Hepatocyte (in vitro differentiated cells): ENCODE data around the gene MEI4. TPM values are rescaled to one million over a fixed set of nuclear protein-coding genes. Genes with fewer than 3 reads are reported as not detected.

ENCODE experiments used
- DNase-seq: peaks from one replicate; pipeline ENCODE4 v3.0.0-alpha.2; 2016; ENCODE audit warnings: low spot score
- H2AFZ ChIP-seq: fragments of 200-600 bp; sonication (generic); 2 replicates; pipeline ENCODE4 v1.6.0; 2016; ENCODE audit warnings: antibody characterized with exemption, mild to moderate bottlenecking
- H3K27ac ChIP-seq: fragments of 200-600 bp; sonication (generic); 2 replicates; pipeline ENCODE4 v1.5.1; 2016; ENCODE audit warnings: mild to moderate bottlenecking
- H3K27me3 ChIP-seq: fragments of 200-600 bp; sonication (generic); 2 replicates; pipeline ENCODE4 v1.6.1; 2016
- H3K36me3 ChIP-seq: fragments of 200-600 bp; sonication (generic); replicated peaks from 2 replicates; pipeline ENCODE4 v1.5.1; 2016; ENCODE audit warnings: low read depth; ENCODE audit not compliant: insufficient read depth
- H3K4me1 ChIP-seq: fragments of 200-600 bp; sonication (generic); 2 replicates; pipeline ENCODE4 v1.5.1; 2016; ENCODE audit warnings: mild to moderate bottlenecking, moderate library complexity; ENCODE audit not compliant: insufficient read depth
- H3K4me2 ChIP-seq: fragments of 200-600 bp; sonication (generic); 2 replicates; pipeline ENCODE4 v1.6.0; 2016
- H3K4me3 ChIP-seq: fragments of 200-600 bp; sonication (generic); 2 replicates; pipeline ENCODE4 v1.5.1; 2016; ENCODE audit warnings: mild to moderate bottlenecking
- H3K79me2 ChIP-seq: fragments of 200-600 bp; sonication (generic); 2 replicates; pipeline ENCODE4 v1.6.0; 2017; ENCODE audit warnings: mild to moderate bottlenecking
- H3K9me2 ChIP-seq: fragments of 200-600 bp; sonication (generic); replicated peaks from 2 replicates; pipeline ENCODE4 v1.6.0; 2017; ENCODE audit warnings: mild to moderate bottlenecking; ENCODE audit not compliant: insufficient read depth
- H3K9me3 ChIP-seq: fragments of 200-600 bp; sonication (generic); 2 replicates; pipeline ENCODE4 v1.5.1; 2016; ENCODE audit warnings: low read depth, mild to moderate bottlenecking
- H4K20me1 ChIP-seq: fragments of 200-600 bp; sonication (generic); 2 replicates; pipeline ENCODE4 v1.6.0; 2016; ENCODE audit warnings: mild to moderate bottlenecking; ENCODE audit not compliant: insufficient read depth, poor library complexity, severe bottlenecking
- CTCF ChIP-seq: fragments of 200-600 bp; sonication (generic); IDR thresholded peaks from 2 replicates; pipeline ENCODE4 v1.5.1; 2016; ENCODE audit warnings: antibody characterized with exemption, mild to moderate bottlenecking; ENCODE audit not compliant: poor library complexity
- EZH2 ChIP-seq: fragments of 200-600 bp; sonication (generic); IDR thresholded peaks from 2 replicates; pipeline ENCODE4 v1.6.1; 2016; ENCODE audit warnings: antibody characterized with exemption, mild to moderate bottlenecking, borderline replicate concordance
- EZH2phosphoT487 ChIP-seq: fragments of 200-600 bp; sonication (generic); IDR thresholded peaks from one replicate; pipeline ENCODE4 v1.6.1; 2018; ENCODE audit warnings: antibody characterized with exemption, mild to moderate bottlenecking, low read depth, moderate library complexity; ENCODE audit not compliant: unreplicated experiment, severe bottlenecking
- polyA plus RNA-seq: library from polyadenylated mRNA; unstranded; fragments of >200 nt; fragmentation: Nextera tagmentation; extraction: Ambion mirVana; gene quantifications from 2 replicates; pipeline ENCODE4 v1.2.1, GENCODE V29; 2016
- total RNA-seq: library from RNA; depleted of rRNA; stranded (reverse); fragments of >200 nt; gene quantifications from 2 replicates; pipeline ENCODE4 v1.2.3, GENCODE V29; 2014

The MEI4 gene
- total and polyA plus RNA-seq, 2 experiments from 2014 or later, result 0.27 TPM; not detected in 1

- no peaks in the 10 kb centered on the region for H3K36me3 ChIP-seq
- no peaks in the 10 kb centered on the region for H3K79me2 ChIP-seq
- no peaks in the 10 kb centered on the region for H3K9me3 ChIP-seq
- H2AFZ ChIP-seq, result no peak overlapping the region
- H3K4me3 ChIP-seq, result no peak overlapping the region
- no peaks in the 10 kb centered on the region for H3K4me1 ChIP-seq
- H3K4me2 ChIP-seq, result no peak overlapping the region
- H3K27ac ChIP-seq, result no peak overlapping the region
- no peak for DNase-seq
- H4K20me1 ChIP-seq, result no peaks in the 10 kb centered on the region
- no peaks in the 10 kb centered on the region for H3K9me2 ChIP-seq
- no peak for TF ChIP-seq CTCF
- TF ChIP-seq EZH2, result no peak
- TF ChIP-seq EZH2phosphoT487, result no peak
- H3K27me3 ChIP-seq, result no peaks in the 10 kb centered on the region
Measured at GRCh38 chr6:77972334-77972733, 319.5 kb downstream of the MEI4 start.

Other genes starting within 250 kb of the MEI4 start
- gene HTR1B, start 189.5 kb upstream of the MEI4 start, total RNA-seq, result 0.36 and 0.47 TPM in 2 replicates
- gene HTR1B, start 189.5 kb upstream of the MEI4 start, polyA plus RNA-seq, result not detected in 2 replicates